HAP-1 (cell line): ENCODE measurements around the gene RTEL1.

ENCODE experiments used
- DNase-seq, 2 experiments: peaks; one replicate each; pipeline ENCODE4 v3.0.0-alpha.2; 2016 to 2020; ENCODE audit warnings: low spot score in 2 of 2
- H3K27me3 ChIP-seq: fragments of 250-450 bp; sonication (Bioruptor Pico); 2 replicates; pipeline ENCODE4 v1.5.1; 2020; ENCODE audit warnings: low read depth, mild to moderate bottlenecking, moderate library complexity
- H3K36me3 ChIP-seq: fragments of 250-450 bp; sonication (Bioruptor Pico); replicated peaks from 2 replicates; pipeline ENCODE4 v1.5.1; 2020; ENCODE audit warnings: mild to moderate bottlenecking
- H3K4me1 ChIP-seq: fragments of 250-450 bp; sonication (Bioruptor Pico); 2 replicates; pipeline ENCODE4 v1.5.1; 2020; ENCODE audit warnings: mild to moderate bottlenecking
- H3K4me3 ChIP-seq: fragments of 250-450 bp; sonication (Bioruptor Pico); 2 replicates; pipeline ENCODE4 v1.5.1; 2020; ENCODE audit warnings: mild to moderate bottlenecking, moderate library complexity
- H3K9me3 ChIP-seq: fragments of 250-450 bp; sonication (Bioruptor Pico); 2 replicates; pipeline ENCODE4 v1.5.1; 2020; ENCODE audit warnings: mild to moderate bottlenecking, moderate library complexity
- in situ Hi-C: fragments of 300-500 bp; cut with MboI; formaldehyde crosslinking; loops from 3 replicates; pipeline ENCODE4 v1.14.3; 2020; ENCODE audit warnings: low sequenced_read_pairs, inconsistent platforms, mixed read lengths

RTEL1 gene

GRCh38 chr20:63696628-63697356, 38.7 kb downstream of the RTEL1 start, which contains the start of gene TNFRSF6B:
TNFRSF6B (plus strand) TSS chr20:63696652; CDS start chr20:63696768, 116 bp downstream.
- Histone ChIP-seq H3K27me3 (no peaks in the 10 kb centered on the region), H3K4me3 (no peak within 1 kb of the TSS), H3K9me3 (no peaks in the 10 kb centered on the region), H3K4me1 (no peaks in the 10 kb centered on the region), H3K36me3 (peaks cover 8% of the 10 kb centered on the region)
- peak in 1 of 2 experiments; percentile 18 for DNase-seq
- in situ Hi-C loops: no loop called here

DNA sequence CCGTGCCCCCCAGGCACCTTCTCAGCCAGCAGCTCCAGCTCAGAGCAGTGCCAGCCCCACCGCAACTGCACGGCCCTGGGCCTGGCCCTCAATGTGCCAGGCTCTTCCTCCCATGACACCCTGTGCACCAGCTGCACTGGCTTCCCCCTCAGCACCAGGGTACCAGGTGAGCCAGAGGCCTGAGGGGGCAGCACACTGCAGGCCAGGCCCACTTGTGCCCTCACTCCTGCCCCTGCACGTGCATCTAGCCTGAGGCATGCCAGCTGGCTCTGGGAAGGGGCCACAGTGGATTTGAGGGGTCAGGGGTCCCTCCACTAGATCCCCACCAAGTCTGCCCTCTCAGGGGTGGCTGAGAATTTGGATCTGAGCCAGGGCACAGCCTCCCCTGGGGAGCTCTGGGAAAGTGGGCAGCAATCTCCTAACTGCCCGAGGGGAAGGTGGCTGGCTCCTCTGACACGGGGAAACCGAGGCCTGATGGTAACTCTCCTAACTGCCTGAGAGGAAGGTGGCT, 39.3 kb downstream of the RTEL1 start:
- no peaks in the 10 kb centered on the region for H3K9me3 ChIP-seq
- peak in 1 of 2 experiments; percentile 21 for DNase-seq
- H3K4me1 ChIP-seq: no peaks in the 10 kb centered on the region
- H3K27me3 ChIP-seq: no peaks in the 10 kb centered on the region
- H3K36me3 ChIP-seq: peaks cover 8% of the 10 kb centered on the region
- in situ Hi-C loops: no loop called here
- no peak overlapping the region for H3K4me3 ChIP-seq

DNA sequence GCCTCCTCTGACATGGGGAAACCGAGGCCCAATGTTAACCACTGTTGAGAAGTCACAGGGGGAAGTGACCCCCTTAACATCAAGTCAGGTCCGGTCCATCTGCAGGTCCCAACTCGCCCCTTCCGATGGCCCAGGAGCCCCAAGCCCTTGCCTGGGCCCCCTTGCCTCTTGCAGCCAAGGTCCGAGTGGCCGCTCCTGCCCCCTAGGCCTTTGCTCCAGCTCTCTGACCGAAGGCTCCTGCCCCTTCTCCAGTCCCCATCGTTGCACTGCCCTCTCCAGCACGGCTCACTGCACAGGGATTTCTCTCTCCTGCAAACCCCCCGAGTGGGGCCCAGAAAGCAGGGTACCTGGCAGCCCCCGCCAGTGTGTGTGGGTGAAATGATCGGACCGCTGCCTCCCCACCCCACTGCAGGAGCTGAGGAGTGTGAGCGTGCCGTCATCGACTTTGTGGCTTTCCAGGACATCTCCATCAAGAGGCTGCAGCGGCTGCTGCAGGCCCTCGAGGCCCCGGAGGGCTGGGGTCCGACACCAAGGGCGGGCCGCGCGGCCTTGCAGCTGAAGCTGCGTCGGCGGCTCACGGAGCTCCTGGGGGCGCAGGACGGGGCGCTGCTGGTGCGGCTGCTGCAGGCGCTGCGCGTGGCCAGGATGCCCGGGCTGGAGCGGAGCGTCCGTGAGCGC, 39.9 kb downstream of the RTEL1 start:
- in situ Hi-C loops: no loop called here
- Histone ChIP-seq H3K4me1 (no peaks in the 10 kb centered on the region), H3K27me3 (no peaks in the 10 kb centered on the region), H3K4me3 (no peak overlapping the region), H3K9me3 (no peaks in the 10 kb centered on the region), H3K36me3 (peaks cover 8% of the 10 kb centered on the region)
- DNase-seq: peak in 1 of 2 experiments; percentile 20

DNA sequence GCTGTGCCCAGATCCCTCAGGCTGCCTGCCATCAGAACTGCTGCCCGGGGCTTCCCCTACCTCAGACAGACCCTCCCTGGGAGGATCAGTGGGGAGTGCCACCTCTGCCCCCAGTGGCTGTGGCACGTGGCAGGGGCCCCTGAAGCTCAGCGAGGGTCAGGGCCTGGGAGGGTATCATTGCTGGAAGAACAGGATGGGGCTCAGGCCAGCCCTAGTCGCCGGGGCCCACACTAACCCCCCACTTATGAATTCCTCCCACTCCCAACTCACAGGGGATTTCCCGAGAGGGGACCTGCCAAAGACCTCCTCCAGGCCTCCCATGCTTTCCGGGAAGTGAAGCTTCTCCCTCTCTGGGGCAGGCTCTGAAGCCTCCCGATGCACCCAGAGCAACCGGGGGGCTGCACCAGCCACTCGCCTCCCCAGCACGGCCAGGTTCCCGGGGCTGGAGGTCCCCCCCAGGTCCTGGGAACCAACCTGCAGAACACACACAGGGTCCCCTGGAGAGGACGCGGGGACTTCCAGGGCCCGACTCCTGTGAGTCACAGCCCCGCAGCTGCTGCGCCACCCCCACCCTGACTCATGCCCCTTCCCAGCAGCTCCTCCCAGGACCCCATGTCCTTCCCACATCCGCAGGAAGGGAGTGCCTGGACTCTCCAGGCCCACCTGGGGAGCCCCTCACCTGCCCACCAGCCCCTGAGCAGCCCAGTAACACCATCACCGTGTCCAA, 40.8 kb downstream of the RTEL1 start:
- Histone ChIP-seq H3K4me1 (no peaks in the 10 kb centered on the region), H3K4me3 (no peak overlapping the region), H3K36me3 (peaks cover 6% of the 10 kb centered on the region), H3K9me3 (no peaks in the 10 kb centered on the region), H3K27me3 (no peaks in the 10 kb centered on the region)
- in situ Hi-C loops: no loop called here
- peak in 1 of 2 experiments; percentile 20 for DNase-seq

DNA sequence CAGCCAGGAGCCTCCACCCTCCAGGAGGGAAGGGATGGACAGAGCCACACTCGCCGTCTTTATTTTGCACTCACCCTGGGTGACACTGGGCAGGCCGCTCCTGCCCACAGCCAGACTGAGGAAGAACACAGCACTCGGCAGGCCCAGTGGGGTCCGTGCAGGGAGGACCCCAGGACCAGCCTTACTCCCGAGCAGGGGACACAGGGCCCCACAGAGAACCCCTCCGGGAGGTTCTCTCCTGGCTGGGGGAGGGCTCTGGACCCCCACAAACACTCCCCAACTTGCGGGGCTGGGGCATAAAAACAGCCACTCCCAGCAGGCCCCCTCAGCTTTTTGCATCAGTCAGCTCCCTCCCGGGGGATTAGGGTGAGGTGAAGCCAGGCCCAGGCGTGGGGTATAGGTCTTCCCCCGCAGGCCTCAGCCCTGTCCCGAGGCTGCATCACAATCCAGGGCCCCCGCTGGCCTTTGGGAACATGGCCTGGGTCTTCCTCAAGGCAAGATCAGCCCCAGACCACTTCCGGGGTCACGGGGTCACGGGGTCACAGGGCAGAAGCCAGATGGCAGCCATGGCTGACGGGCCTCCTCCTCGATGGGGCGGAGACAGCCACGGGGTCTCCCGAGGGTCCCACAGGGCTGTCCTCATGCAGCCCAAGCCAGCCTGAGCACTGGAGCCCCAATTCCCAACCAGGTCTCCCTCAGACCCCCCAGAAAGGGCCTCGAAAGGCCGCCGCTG, 41.5 kb downstream of the RTEL1 start:
- no peak overlapping the region for H3K4me3 ChIP-seq
- peak in 1 of 2 experiments; percentile 24 for DNase-seq
- no peaks in the 10 kb centered on the region for H3K27me3 ChIP-seq
- peaks cover 9% of the 10 kb centered on the region for H3K36me3 ChIP-seq
- H3K4me1 ChIP-seq: no peaks in the 10 kb centered on the region
- H3K9me3 ChIP-seq: no peaks in the 10 kb centered on the region
- in situ Hi-C loops: no loop called here

GRCh38 chr20:63700199-63701050, 42.3 kb downstream of the RTEL1 start:
- in situ Hi-C loops: no loop called here
- H3K4me1 ChIP-seq: no peaks in the 10 kb centered on the region
- H3K27me3 ChIP-seq: no peaks in the 10 kb centered on the region
- H3K9me3 ChIP-seq: no peaks in the 10 kb centered on the region
- DNase-seq: peak in 1 of 2 experiments; percentile 16
- H3K4me3 ChIP-seq: no peak overlapping the region
- H3K36me3 ChIP-seq: peaks cover 17% of the 10 kb centered on the region

DNA sequence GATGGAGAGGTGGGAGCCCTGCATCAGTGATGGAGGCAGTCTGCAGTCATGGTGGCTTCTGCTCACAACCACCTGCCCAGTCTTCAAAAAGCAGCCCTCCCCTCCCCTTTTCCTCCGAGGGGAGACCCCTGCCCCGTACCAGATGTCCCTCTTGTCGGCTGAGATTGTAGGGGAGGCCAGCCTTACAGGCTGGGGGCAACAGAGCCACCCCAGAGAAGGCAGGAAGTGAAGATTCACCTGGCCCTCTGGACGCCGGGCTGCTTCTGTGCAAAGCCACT, 42.9 kb downstream of the RTEL1 start:
- Histone ChIP-seq H3K4me1 (no peaks in the 10 kb centered on the region), H3K9me3 (no peaks in the 10 kb centered on the region), H3K36me3 (peaks cover 19% of the 10 kb centered on the region), H3K4me3 (no peak overlapping the region), H3K27me3 (no peaks in the 10 kb centered on the region)
- in situ Hi-C loops: no loop called here
- DNase-seq: no peak

DNA sequence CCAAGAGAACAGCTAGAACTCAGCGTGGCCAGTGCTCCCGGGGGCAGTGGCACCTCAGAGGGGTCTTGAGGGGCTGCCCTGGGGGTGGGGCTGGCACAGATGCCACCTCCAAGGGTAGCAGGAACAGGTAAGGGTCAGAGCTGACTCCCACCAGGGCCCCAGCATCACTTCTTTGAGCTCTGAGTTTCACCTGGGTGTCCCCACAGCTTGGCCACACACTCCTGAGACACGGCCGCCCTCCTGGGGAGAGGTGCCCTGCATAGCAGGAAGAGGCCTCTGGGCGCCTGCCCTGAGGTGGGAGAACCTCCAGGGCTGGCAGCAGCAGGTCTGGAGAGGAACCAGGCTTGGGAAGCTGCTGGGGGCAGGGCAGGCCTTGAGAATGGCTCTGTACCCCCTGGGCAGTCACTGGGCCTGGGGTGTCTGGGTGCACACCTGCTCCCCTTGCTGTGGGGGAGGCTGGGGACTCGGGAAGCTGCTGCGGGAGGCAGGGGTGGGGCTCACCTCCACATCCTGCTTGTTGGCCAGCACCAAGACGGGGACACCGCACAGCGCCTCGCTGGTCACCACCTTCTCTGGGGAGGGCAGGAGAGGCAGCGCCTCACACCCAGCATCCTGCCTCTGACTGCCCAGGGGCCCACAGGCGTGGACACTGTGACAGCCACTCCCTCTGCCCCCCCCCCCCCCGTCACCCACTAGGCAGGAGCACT, 43.4 kb downstream of the RTEL1 start:
- Histone ChIP-seq H3K27me3 (no peaks in the 10 kb centered on the region), H3K9me3 (no peaks in the 10 kb centered on the region), H3K4me3 (no peak overlapping the region), H3K4me1 (peaks cover 3% of the 10 kb centered on the region), H3K36me3 (peaks cover 24% of the 10 kb centered on the region)
- peak in 1 of 2 experiments; percentile 17 for DNase-seq
- in situ Hi-C loops: no loop called here

DNA sequence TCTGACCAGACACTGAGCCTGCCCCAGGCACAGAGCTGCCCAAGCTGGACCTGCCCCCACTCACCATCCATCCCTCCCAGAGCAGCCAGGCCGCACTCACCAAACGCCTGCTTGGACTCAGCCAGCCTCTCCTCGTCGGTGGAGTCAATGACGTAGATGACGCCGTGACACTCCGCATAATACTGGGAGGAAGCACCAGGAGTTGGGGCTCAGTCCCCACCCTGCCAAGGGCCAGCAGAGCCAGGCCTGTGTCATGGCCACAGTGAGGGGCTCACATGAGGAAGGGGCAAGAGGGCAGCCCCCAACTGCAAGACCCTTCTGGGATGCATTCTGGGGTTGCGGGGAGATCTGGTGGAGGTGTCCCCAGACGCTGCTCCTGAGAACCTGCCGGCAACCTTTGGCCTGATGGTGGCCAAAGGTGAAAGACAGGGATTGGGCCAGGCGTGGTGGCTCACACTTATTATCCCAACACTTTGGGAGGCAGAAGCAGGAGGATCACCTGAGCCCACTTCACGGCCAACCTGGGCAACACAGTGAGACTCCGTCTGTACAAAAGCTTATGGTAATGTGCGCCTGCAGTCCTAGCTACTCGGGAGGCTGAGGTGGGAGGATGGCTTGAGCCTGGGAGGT, 44.0 kb downstream of the RTEL1 start:
- H3K9me3 ChIP-seq: no peaks in the 10 kb centered on the region
- DNase-seq: peak in 1 of 2 experiments; percentile 13
- no peak overlapping the region for H3K4me3 ChIP-seq
- peaks cover 4% of the 10 kb centered on the region for H3K4me1 ChIP-seq
- no peaks in the 10 kb centered on the region for H3K27me3 ChIP-seq
- in situ Hi-C loops: no loop called here
- peaks cover 26% of the 10 kb centered on the region for H3K36me3 ChIP-seq

- in situ Hi-C loops: no loop called here
- Histone ChIP-seq H3K36me3 (peaks cover 26% of the 10 kb centered on the region), H3K4me1 (peaks cover 4% of the 10 kb centered on the region), H3K27me3 (no peaks in the 10 kb centered on the region), H3K4me3 (no peak overlapping the region), H3K9me3 (no peaks in the 10 kb centered on the region)
- no peak for DNase-seq
These were observed 44.8 kb downstream of the RTEL1 start for GRCh38 chr20:63702751-63703470.

- H3K4me1 ChIP-seq: peaks cover 4% of the 10 kb centered on the region
- no peaks in the 10 kb centered on the region for H3K9me3 ChIP-seq
- no peaks in the 10 kb centered on the region for H3K27me3 ChIP-seq
- H3K4me3 ChIP-seq: no peak overlapping the region
- in situ Hi-C loops: no loop called here
- peaks cover 26% of the 10 kb centered on the region for H3K36me3 ChIP-seq
- no peak for DNase-seq
These were observed 45.4 kb downstream of the RTEL1 start for GRCh38 chr20:63703471-63703975.
